WTC11 (cell line): ENCODE results near the gene CDK11B. TPM values are rescaled to one million over a fixed set of nuclear protein-coding genes. Genes with fewer than 3 reads are reported as not detected.

ENCODE experiments used
- ATAC-seq: fragments of 200-7000 bp; cut with Tn5 transposase; 2 replicates; pipeline ENCODE4 v1.10.0; 2021; ENCODE audit warnings: mild to moderate bottlenecking, moderate library complexity
- CTCF ChIA-PET: fragments of 300-600 bp; sonication (Branson Sonifier 250); formaldehyde crosslinking; loops from one replicate; lab custom pipeline; 2021; ENCODE audit warnings: antibody characterized with exemption; lab: Charles Lee
- POLR2A ChIA-PET: fragments of 350-600 bp; sonication (Branson Sonifier 250); formaldehyde crosslinking; loops from one replicate; lab custom pipeline; 2021; ENCODE audit warnings: antibody characterized with exemption; lab: Charles Lee
- DNase-seq: peaks from one replicate; pipeline ENCODE4 v3.0.0; 2021; ENCODE audit warnings: low spot score
- H3K27ac Mint-ChIP-seq: 2 replicates; pipeline ENCODE4 v1.8.0; 2021; ENCODE audit warnings: mixed read lengths
- H3K27me3 Mint-ChIP-seq: 2 replicates; pipeline ENCODE4 v1.8.0; 2021; ENCODE audit warnings: low read depth, mild to moderate bottlenecking, moderate library complexity, mixed read lengths
- H3K36me3 Mint-ChIP-seq: 2 replicates; pipeline ENCODE4 v1.8.0; 2021; ENCODE audit warnings: mixed read lengths
- H3K4me1 Mint-ChIP-seq: 2 replicates; pipeline ENCODE4 v1.8.0; 2022; ENCODE audit warnings: mixed read lengths
- H3K4me3 Mint-ChIP-seq: 2 replicates; pipeline ENCODE4 v1.8.0; 2021; ENCODE audit warnings: mild to moderate bottlenecking, moderate library complexity, mixed read lengths
- H3K9me3 Mint-ChIP-seq: 2 replicates; pipeline ENCODE4 v1.8.0; 2021; ENCODE audit warnings: mixed read lengths
- AR ChIP-seq: fragments of 250-450 bp; sonication (Bioruptor Pico); IDR thresholded peaks from 2 replicates; pipeline ENCODE4 v1.9.0; 2021; ENCODE audit warnings: mild to moderate bottlenecking
- ATF2 ChIP-seq: sonication (generic); formaldehyde crosslinking; IDR thresholded peaks from 2 replicates; pipeline ENCODE4 v1.8.1; 2022; ENCODE audit warnings: low read depth, missing genetic modification reagents, borderline replicate concordance
- ATF6 ChIP-seq: sonication (generic); formaldehyde crosslinking; IDR thresholded peaks from 2 replicates; pipeline ENCODE4 v1.8.1; 2023; ENCODE audit warnings: mild to moderate bottlenecking, missing genetic modification reagents
- CBFB ChIP-seq: sonication (generic); formaldehyde crosslinking; IDR thresholded peaks from 2 replicates; pipeline ENCODE4 v1.8.1; 2022; ENCODE audit warnings: mild to moderate bottlenecking, low read depth, missing genetic modification reagents
- CREM ChIP-seq: sonication (generic); formaldehyde crosslinking; IDR thresholded peaks from 2 replicates; pipeline ENCODE4 v1.8.1; 2022; ENCODE audit warnings: mild to moderate bottlenecking, missing genetic modification reagents, moderate library complexity
- ETV6 ChIP-seq: sonication (generic); formaldehyde crosslinking; IDR thresholded peaks from 2 replicates; pipeline ENCODE4 v1.8.1; 2022; ENCODE audit warnings: mild to moderate bottlenecking, missing genetic modification reagents
- FOXK1 ChIP-seq: sonication (generic); formaldehyde crosslinking; IDR thresholded peaks from 2 replicates; pipeline ENCODE4 v1.8.0; 2022; ENCODE audit warnings: mild to moderate bottlenecking, moderate library complexity, missing genetic modification reagents
- FOXP1 ChIP-seq: sonication (generic); formaldehyde crosslinking; IDR thresholded peaks from 2 replicates; pipeline ENCODE4 v1.8.0; 2022; ENCODE audit warnings: missing genetic modification reagents, mild to moderate bottlenecking, moderate library complexity, borderline replicate concordance
- HMGA2 ChIP-seq: fragments of 250-450 bp; sonication (Bioruptor Pico); IDR thresholded peaks from 2 replicates; pipeline ENCODE4 v1.4.0; 2021; ENCODE audit warnings: mild to moderate bottlenecking, moderate library complexity
- HMGXB4 ChIP-seq: sonication (generic); formaldehyde crosslinking; IDR thresholded peaks from 2 replicates; pipeline ENCODE4 v1.8.1; 2023; ENCODE audit warnings: mild to moderate bottlenecking, moderate library complexity, missing genetic modification reagents
- IRF1 ChIP-seq: sonication (generic); formaldehyde crosslinking; IDR thresholded peaks from 2 replicates; pipeline ENCODE4 v1.8.0; 2023; ENCODE audit warnings: missing genetic modification reagents
- IRF2 ChIP-seq: sonication (generic); formaldehyde crosslinking; IDR thresholded peaks from 2 replicates; pipeline ENCODE4 v1.8.0; 2022; ENCODE audit warnings: low read depth, missing genetic modification reagents, borderline replicate concordance
- NFATC4 ChIP-seq: fragments of 250-450 bp; sonication (Bioruptor Pico); IDR thresholded peaks from 2 replicates; pipeline ENCODE4 v1.9.0; 2021; ENCODE audit warnings: mild to moderate bottlenecking
- NFE2L1 ChIP-seq: sonication (generic); formaldehyde crosslinking; IDR thresholded peaks from 2 replicates; pipeline ENCODE4 v1.8.1; 2023; ENCODE audit warnings: missing genetic modification reagents
- NFYB ChIP-seq: sonication (generic); formaldehyde crosslinking; conservative IDR thresholded peaks from 2 replicates; pipeline ENCODE4 v1.8.0; 2022; ENCODE audit warnings: low read depth, missing genetic modification reagents
- NR1H2 ChIP-seq: sonication (generic); formaldehyde crosslinking; IDR thresholded peaks from 2 replicates; pipeline ENCODE4 v1.9.0; 2021; ENCODE audit warnings: mild to moderate bottlenecking, moderate library complexity, missing genetic modification reagents
- OVOL2 ChIP-seq: fragments of 250-450 bp; sonication (Bioruptor Pico); IDR thresholded peaks from 2 replicates; pipeline ENCODE4 v1.9.0; 2021; ENCODE audit warnings: mild to moderate bottlenecking, borderline replicate concordance
- PRDM15 ChIP-seq: sonication (generic); formaldehyde crosslinking; IDR thresholded peaks from 2 replicates; pipeline ENCODE4 v1.8.0; 2022; ENCODE audit warnings: missing genetic modification reagents
- PRRX2 ChIP-seq: fragments of 250-450 bp; sonication (Bioruptor Pico); IDR thresholded peaks from 2 replicates; pipeline ENCODE4 v1.8.0; 2021; ENCODE audit warnings: mild to moderate bottlenecking
- SOX15 ChIP-seq: fragments of 250-450 bp; sonication (Bioruptor Pico); IDR thresholded peaks from 2 replicates; pipeline ENCODE4 v1.9.0; 2021; ENCODE audit warnings: mild to moderate bottlenecking
- TP53 ChIP-seq: sonication (generic); formaldehyde crosslinking; IDR thresholded peaks from 2 replicates; pipeline ENCODE4 v1.8.1; 2023; ENCODE audit warnings: mild to moderate bottlenecking, missing genetic modification reagents
- ZNF121 ChIP-seq: sonication (generic); formaldehyde crosslinking; IDR thresholded peaks from 2 replicates; pipeline ENCODE4 v1.8.0; 2023; ENCODE audit warnings: missing genetic modification reagents
- ZNF396 ChIP-seq: fragments of 250-450 bp; sonication (Bioruptor Pico); IDR thresholded peaks from 2 replicates; pipeline ENCODE4 v1.8.0; 2021; ENCODE audit warnings: mild to moderate bottlenecking, moderate library complexity, borderline replicate concordance
- ZNF671 ChIP-seq: fragments of 250-450 bp; sonication (Bioruptor Pico); IDR thresholded peaks from 2 replicates; pipeline ENCODE4 v1.8.0; 2021; ENCODE audit warnings: mild to moderate bottlenecking
- total RNA-seq: library from RNA; stranded (reverse); gene quantifications from 3 replicates; pipeline ENCODE4 v1.2.3, GENCODE V29; 2021

CDK11B gene
- total RNA-seq, 1 experiment from 2014 or later, result 41.2 TPM

GRCh38 chr1:1630191-1630964 lies 28.4 kb downstream of the CDK11B start:
- CTCF ChIA-PET, result interaction anchor here (0.5 to 2.2 kb wide), 8 partner anchors 10 to 746 kb away, joined by 3 to 30 read pairs (median 4); no protein-coding TSS in a partner anchor
- Mint-ChIP-seq H3K27me3 (peaks cover 6% of the 10 kb centered on the region), H3K4me1 (peaks cover 2% of the 10 kb centered on the region; the same call in 1 of the 2 replicates), H3K36me3 (no peaks in the 10 kb centered on the region), H3K9me3 (no peaks in the 10 kb centered on the region), H3K27ac (no peak overlapping the region), H3K4me3 (peak overlapping the region; percentile 61)
- DNase-seq, result peak; percentile 85
- no peak; the same call in 1 of the 2 replicates for ATAC-seq
- POLR2A ChIA-PET, result interaction anchor here (0.5 to 1.8 kb wide), 3 partner anchors 11 to 63 kb away, joined by 3 to 7 read pairs (median 3); partner anchors contain the start of gene MIB2
- peak; percentile 67; the same call in 1 of the 2 replicates for TF ChIP-seq FOXP1 (CRISPR knock-in tag)
- no peak for TF ChIP-seq CBFB (CRISPR knock-in tag)
- TF ChIP-seq ZNF121 (CRISPR knock-in tag), result peak; percentile 84
- peak; percentile 40; the same call in 1 of the 2 replicates for TF ChIP-seq ATF2 (CRISPR knock-in tag)
- peak; percentile 95 for TF ChIP-seq NFE2L1 (CRISPR knock-in tag)
- TF ChIP-seq PRDM15 (CRISPR knock-in tag), result peak; percentile 98
- peak; percentile 87; the same call in 1 of the 2 replicates for TF ChIP-seq ETV6 (CRISPR knock-in tag)
- TF ChIP-seq OVOL2 (CRISPR knock-in tag), result no peak
- no peak for TF ChIP-seq ZNF671 (CRISPR knock-in tag)
- no peak for TF ChIP-seq AR (CRISPR knock-in tag)
- no peak for TF ChIP-seq PRRX2 (CRISPR knock-in tag)
- 0 out of 2 replicates have a peak, but pooled peaks have one; percentile 30 for TF ChIP-seq NFYB (CRISPR knock-in tag)
- no peak for TF ChIP-seq HMGA2 (CRISPR knock-in tag)
- no peak for TF ChIP-seq NFATC4
- TF ChIP-seq NR1H2 (CRISPR knock-in tag), result no peak
- no peak for TF ChIP-seq IRF2 (CRISPR knock-in tag)
- no peak for TF ChIP-seq ZNF396 (CRISPR knock-in tag)
- peak; percentile 88; the same call in 1 of the 2 replicates for TF ChIP-seq FOXK1 (CRISPR knock-in tag)
- peak; percentile 95 for TF ChIP-seq TP53 (CRISPR knock-in tag)
- TF ChIP-seq CREM (CRISPR knock-in tag), result no peak
- TF ChIP-seq ATF6 (CRISPR knock-in tag), result no peak
- TF ChIP-seq SOX15, result no peak
- TF ChIP-seq HMGXB4 (CRISPR knock-in tag), result no peak; the same call in 1 of the 2 replicates
- TF ChIP-seq IRF1, result no peak
